K562 (cell line): ENCODE results near the gene PPARG. TPM values are rescaled to one million over a fixed set of nuclear protein-coding genes. Genes with fewer than 3 reads are reported as not detected.
A peak's percentile ranks its signal among the peaks of the same experiment; 100 is the strongest.

Source experiments
- ATAC-seq: fragments of 200-7000 bp; cut with Tn5 transposase; 3 replicates; pipeline ENCODE4 v1.9.1; 2020; ENCODE audit warnings: moderate library complexity
- BruUV-seq: library from RNA; stranded (reverse); fragments of 400-500 nt; replicated peaks from 2 replicates; lab custom pipeline; 2021; lab: Mats Ljungman, UMichigan
- CTCF ChIA-PET: fragments of 300-600 bp; formaldehyde crosslinking; extraction: SDS; loops from one replicate; lab custom pipeline; 2021; ENCODE audit warnings: low intra/inter-chr PET ratio; lab: Yijun Ruan, JAX
- POLR2A ChIA-PET: fragments of 300-600, 350-650 bp; sonication (Branson Sonifier 250); formaldehyde crosslinking; extraction: SDS; loops from one replicate; lab custom pipeline; 2021; ENCODE audit warnings: antibody characterized with exemption, inconsistent platforms; lab: Yijun Ruan, JAX
- DNase-seq, 4 experiments: peaks; one replicate each; pipeline versions ENCODE4 v3.0.0 to v3.0.0-alpha.2; 2011 to 2018; ENCODE audit warnings: low spot score in 3 of 4, mixed read lengths in 3 of 4; ENCODE audit errors: extremely low read depth in 1 of 4
- FAIRE-seq: peaks from 2 replicates; lab custom pipeline; 2011; peaks lifted over from hg19 to GRCh38; lab: Jason Lieb, UNC
- H2AFZ ChIP-seq: 2 replicates; pipeline ENCODE4 v1.6.0; 2011; ENCODE audit warnings: low read depth, low read length, control low read depth, inconsistent platforms
- H3K27ac ChIP-seq: fragments of 200-600 bp; 3 replicates; pipeline ENCODE4 v1.8.0; 2011; ENCODE audit warnings: low read depth, mild to moderate bottlenecking, control low read depth, inconsistent platforms, low read length, moderate library complexity, mixed read lengths; ENCODE audit errors: extremely low read depth
- H3K27me3 ChIP-seq, 2 experiments: fragments of 300-600 bp in 1 of 2; 2 replicates in 1 of 2; 3 replicates in 1 of 2; pipeline versions ENCODE4 v1.6.0 to v1.8.0; 2011; ENCODE audit warnings: inconsistent platforms in 2 of 2, low read length in 2 of 2, mild to moderate bottlenecking in 1 of 2, mixed read lengths in 1 of 2, moderate library complexity in 1 of 2; ENCODE audit not compliant: control insufficient read depth in 2 of 2, insufficient read depth in 2 of 2
- H3K36me3 ChIP-seq: fragments of 300-600 bp; 3 replicates; pipeline ENCODE4 v1.8.0; 2011; ENCODE audit warnings: mild to moderate bottlenecking, low read length, inconsistent platforms; ENCODE audit not compliant: control insufficient read depth, insufficient read depth
- H3K4me1 ChIP-seq, 2 experiments: fragments of 200-600 bp in 1 of 2; replicated peaks in 1 of 2; 2 replicates in 1 of 2; 3 replicates in 1 of 2; pipeline versions ENCODE4 v1.5.1 to v1.8.0; 2011; ENCODE audit warnings: inconsistent platforms in 2 of 2, low read length in 2 of 2, mild to moderate bottlenecking in 1 of 2, mixed read lengths in 1 of 2, moderate library complexity in 1 of 2; ENCODE audit not compliant: control insufficient read depth in 2 of 2, insufficient read depth in 2 of 2
- H3K4me2 ChIP-seq: 2 replicates; pipeline ENCODE4 v1.6.1; 2011; ENCODE audit warnings: low read length, control low read depth, inconsistent platforms, mixed read lengths; ENCODE audit not compliant: insufficient read depth
- H3K4me3 ChIP-seq: fragments of 200-600 bp; sonication (generic), shearing (Covaris generic); 2 replicates; pipeline ENCODE4 v1.5.1; 2016; ENCODE audit warnings: control low read depth, inconsistent platforms
- H3K79me2 ChIP-seq: fragments of 200-600 bp; 3 replicates; pipeline ENCODE4 v1.8.0; 2011; ENCODE audit warnings: low read length, inconsistent platforms; ENCODE audit not compliant: control insufficient read depth, insufficient read depth
- H3K9ac ChIP-seq, 2 experiments: 2 replicates each; pipeline versions ENCODE4 v1.6.0 to v1.6.1; 2011; ENCODE audit warnings: low read depth in 2 of 2, low read length in 2 of 2, control low read depth in 1 of 2, inconsistent platforms in 1 of 2, mild to moderate bottlenecking in 1 of 2, mixed read lengths in 1 of 2; ENCODE audit not compliant: insufficient read depth in 1 of 2
- H3K9me1 ChIP-seq: one replicate; pipeline ENCODE4 v1.6.0; 2011; ENCODE audit warnings: inconsistent platforms, mild to moderate bottlenecking, low read length, moderate library complexity; ENCODE audit not compliant: control insufficient read depth, insufficient read depth
- H3K9me3 ChIP-seq: replicated peaks from 2 replicates; pipeline ENCODE4 v1.5.1; 2011; ENCODE audit warnings: low read depth, low read length, inconsistent platforms; ENCODE audit not compliant: control insufficient read depth, insufficient read depth
- H4K20me1 ChIP-seq: replicated peaks from 2 replicates; pipeline ENCODE4 v1.6.1; 2011; ENCODE audit warnings: low read length, inconsistent platforms, mixed read lengths; ENCODE audit not compliant: control insufficient read depth, insufficient read depth
- CBX5 ChIP-seq: IDR thresholded peaks from 2 replicates; pipeline ENCODE4 v1.6.1; 2014; ENCODE audit warnings: low read depth, borderline replicate concordance
- NCOR1 ChIP-seq: fragments of 450-650 bp; IDR thresholded peaks from 2 replicates; pipeline ENCODE4 v1.6.1; 2016; ENCODE audit warnings: mild to moderate bottlenecking, moderate library complexity
- ZKSCAN8 ChIP-seq: fragments of 200-800 bp; sonication (Bioruptor generic); IDR thresholded peaks from 2 replicates; pipeline ENCODE4 v1.6.1; 2016; ENCODE audit warnings: missing genetic modification characterization, missing compliant biosample characterization
- ZNF24 ChIP-seq: fragments of 450-650 bp; IDR thresholded peaks from 2 replicates; pipeline ENCODE4 v1.6.1; 2016
- ZNF263 ChIP-seq: sonication (generic); formaldehyde crosslinking; IDR thresholded peaks from 2 replicates; pipeline ENCODE4 v1.8.0; 2022; ENCODE audit warnings: mild to moderate bottlenecking, missing genetic modification reagents, borderline replicate concordance
- WGBS: fragments of 100-300 bp; shearing (Covaris generic); methylation state at CpG from one replicate; pipeline ENCODE4 v1.1.6; 2016; ENCODE audit warnings: low coverage, mixed read lengths; ENCODE audit not compliant: insufficient coverage; ENCODE audit errors: missing lambda C conversion rate; 5-methylcytosine and 5-hydroxymethylcytosine counted together
- in situ Hi-C: fragments of 300-500 bp; cut with MboI; formaldehyde crosslinking; loops from 4 replicates; pipeline ENCODE4 v1.15.0; 2018; ENCODE audit warnings: inconsistent platforms, mixed read lengths
- intact Hi-C: fragments of 100-400 bp; cut with micrococcal nuclease; formaldehyde crosslinking; loops from 2 replicates; pipeline ENCODE4 v1.14.2; 2022
- polyA plus RNA-seq, 8 experiments: library from polyadenylated mRNA; depleted of rRNA in 4 of 8; stranded (reverse) in 5 of 8; unstranded in 3 of 8; fragments of >200 nt; fragmentation: Nextera tagmentation in 2 of 8; fragmentation: Illumina TruSeq in 1 of 8; extraction: Ambion mirVana in 2 of 8; extraction: Trizol in 1 of 8; gene quantifications; 2 replicates each; pipeline versions ENCODE4 v1.2.1 to v1.2.3, GENCODE V29; 2011 to 2014; ENCODE audit warnings: inconsistent platforms in 1 of 8, missing spikeins in 1 of 8
- total RNA-seq, 7 experiments: library from RNA; depleted of rRNA in 6 of 7; stranded (reverse); fragments of >200 nt in 6 of 7; fragmentation: Illumina TruSeq in 2 of 7; extraction: Trizol in 2 of 7; gene quantifications; 2 replicates each; pipeline versions ENCODE4 v1.2.1 to v1.2.3, GENCODE V29; 2011 to 2021; ENCODE audit warnings: low replicate concordance in 1 of 7
- TF ChIP-seq, protein P1 (sequence below): sonication (generic); formaldehyde crosslinking; IDR thresholded peaks from 2 replicates; pipeline ENCODE4 v1.5.0; 2020; ENCODE audit warnings: missing genetic modification reagents

Gene PPARG
- total and polyA plus RNA-seq, 9 of the 15 experiments (the other 6 are each of a cell fraction or from before 2014, with no cell fraction given), result not detected

DNA sequence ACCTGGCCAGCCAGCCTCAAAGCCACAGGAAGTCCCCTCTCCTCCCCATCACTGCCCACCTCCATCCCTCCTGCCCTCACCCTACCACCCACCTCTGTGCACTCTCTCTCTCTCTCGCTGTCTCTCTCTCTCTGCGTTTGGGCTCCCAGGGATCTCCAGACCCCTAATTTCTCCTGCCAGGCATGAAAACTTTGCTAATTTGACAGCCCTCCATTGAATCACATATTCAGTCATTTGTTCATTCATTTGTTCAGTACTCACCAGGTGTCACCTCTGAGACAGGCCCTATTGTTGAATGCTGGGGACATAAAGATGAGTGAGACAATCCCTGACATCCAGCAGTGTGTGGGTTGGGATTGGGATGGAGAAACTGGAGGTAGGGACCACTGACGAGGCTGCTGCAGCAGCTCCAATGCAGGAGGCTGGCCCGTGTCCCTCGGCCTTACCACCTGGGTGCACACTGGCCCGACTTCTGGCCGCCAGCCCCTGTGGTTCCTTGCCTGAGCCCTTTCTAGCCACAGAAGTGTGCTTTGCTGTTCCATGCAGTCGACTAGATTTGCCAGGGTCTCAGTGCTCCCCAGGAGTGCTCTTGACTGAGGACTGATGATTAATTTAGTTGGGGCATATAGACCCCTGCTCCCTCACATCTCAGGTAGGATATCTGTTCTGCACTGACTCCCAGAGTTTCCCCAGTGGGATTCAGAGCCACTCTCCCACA is 156.8 kb downstream of the PPARG start:
- WGBS, result 1% methylated on average over 8 of the region's 8 CpGs
- H4K20me1 ChIP-seq, result no peaks in the 10 kb centered on the region; the same call in 1 of the 2 replicates
- no peaks in the 10 kb centered on the region for H3K9me1 ChIP-seq
- H2AFZ ChIP-seq, result no peak overlapping the region
- ChIA-PET CTCF (interaction anchor here (0.6 kb wide), 1 partner anchor 18 kb away, joined by 3 read pairs; no protein-coding TSS in a partner anchor), POLR2A (interaction anchor here (0.6 kb wide), 1 partner anchor 11 kb away, joined by 3 read pairs; no protein-coding TSS in a partner anchor)
- intact Hi-C loops, result no loop called here
- no peak overlapping the region for H3K4me2 ChIP-seq
- H3K27me3 ChIP-seq, result peaks cover 49 to 57% of the 10 kb centered on the region in 2 experiments
- H3K9ac ChIP-seq, result 0 out of 4 replicates have a peak overlapping the region, but pooled peaks of 1 of the 2 experiments have one; percentile 1
- peak; percentile 62; the same call in 1 of the 2 replicates for TF ChIP-seq ZNF263 (CRISPR knock-in tag)
- TF ChIP-seq NCOR1, result no peak
- TF ChIP-seq ZNF24, result peak; percentile 23; the same call in 1 of the 2 replicates
- TF ChIP-seq CBX5, result no peak
- no peak for DNase-seq
- BruUV-seq, result no TSS peak
- no peak for FAIRE-seq
- peaks cover 0 to 6% of the 10 kb centered on the region in 2 experiments; a peak in 2 of 5 replicates for H3K4me1 ChIP-seq
- in situ Hi-C loops, result no loop called here
- ATAC-seq, result no peak
- no peak overlapping the region for H3K27ac ChIP-seq
- no peaks in the 10 kb centered on the region for H3K79me2 ChIP-seq
- no peaks in the 10 kb centered on the region for H3K9me3 ChIP-seq
- H3K4me3 ChIP-seq, result no peak overlapping the region
- H3K36me3 ChIP-seq, result no peaks in the 10 kb centered on the region

DNA sequence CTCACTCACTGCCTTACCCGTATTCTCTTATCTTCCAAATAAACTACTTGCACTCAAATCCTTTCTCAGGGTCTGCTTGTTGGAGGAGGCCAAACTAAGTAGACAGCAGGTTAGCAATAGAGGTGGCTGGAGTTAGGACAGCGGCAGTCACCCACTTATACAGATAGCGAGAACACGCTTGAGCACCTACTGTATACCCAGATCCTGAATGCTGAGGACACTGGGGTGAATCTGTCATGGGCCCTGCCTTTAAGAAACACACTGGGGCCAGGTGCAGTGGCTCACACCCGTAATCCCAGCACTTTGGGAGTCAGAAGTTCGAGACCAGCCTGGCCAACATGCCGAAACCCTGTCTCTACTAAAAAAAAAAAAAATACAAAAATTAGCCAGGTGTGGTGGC is 157.4 kb downstream of the PPARG start:
- Histone ChIP-seq H3K4me2 (no peak overlapping the region), H3K27ac (no peak overlapping the region), H3K79me2 (no peaks in the 10 kb centered on the region), H2AFZ (no peak overlapping the region), H3K4me3 (no peak overlapping the region), H3K9ac (no peak overlapping the region), H3K36me3 (no peaks in the 10 kb centered on the region), H4K20me1 (no peaks in the 10 kb centered on the region; the same call in 1 of the 2 replicates), H3K9me3 (no peaks in the 10 kb centered on the region), H3K9me1 (no peaks in the 10 kb centered on the region), H3K4me1 (peaks cover 0 to 3% of the 10 kb centered on the region in 2 experiments; a peak in 2 of 5 replicates), H3K27me3 (peaks cover 45 to 51% of the 10 kb centered on the region in 2 experiments)
- in situ Hi-C loops (no loop called here), intact Hi-C loops (no loop called here)
- CTCF ChIA-PET, result interaction anchor here (0.6 kb wide), 1 partner anchor 19 kb away, joined by 3 read pairs; no protein-coding TSS in a partner anchor
- FAIRE-seq (no peak), ATAC-seq (no peak), DNase-seq (no peak)
- POLR2A ChIA-PET, result no interaction called here
- 5% methylated on average over 7 of the region's 7 CpGs for WGBS
- no TSS peak for BruUV-seq
- TF ChIP-seq, protein P1, sequence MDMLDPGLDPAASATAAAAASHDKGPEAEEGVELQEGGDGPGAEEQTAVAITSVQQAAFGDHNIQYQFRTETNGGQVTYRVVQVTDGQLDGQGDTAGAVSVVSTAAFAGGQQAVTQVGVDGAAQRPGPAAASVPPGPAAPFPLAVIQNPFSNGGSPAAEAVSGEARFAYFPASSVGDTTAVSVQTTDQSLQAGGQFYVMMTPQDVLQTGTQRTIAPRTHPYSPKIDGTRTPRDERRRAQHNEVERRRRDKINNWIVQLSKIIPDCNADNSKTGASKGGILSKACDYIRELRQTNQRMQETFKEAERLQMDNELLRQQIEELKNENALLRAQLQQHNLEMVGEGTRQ, result no peak
- TF ChIP-seq ZKSCAN8 (CRISPR knock-in tag), result peak; percentile 88
